Measurements from ENCODE around the gene UTF1.

The UTF1 gene

GRCh38 chr10:133196936-133197758, 32.9 kb upstream of the UTF1 start:
- no peak for DNase-seq

- DNase-seq: no peak
These were observed 32.2 kb upstream of the UTF1 start for GRCh38 chr10:133197786-133198185.

- DNase-seq: no peak
These were observed 31.8 kb upstream of the UTF1 start for GRCh38 chr10:133198206-133198605.

- no peak for DNase-seq
These were observed 31.2 kb upstream of the UTF1 start for GRCh38 chr10:133198621-133199487.

GRCh38 chr10:133199488-133199885, 30.5 kb upstream of the UTF1 start:
- no peak for DNase-seq

- no peak for DNase-seq
These were observed 29.9 kb upstream of the UTF1 start for GRCh38 chr10:133199992-133200611.

- DNase-seq: no peak
These were observed 29.4 kb upstream of the UTF1 start for GRCh38 chr10:133200621-133201031.

- no peak for DNase-seq
These were observed 28.7 kb upstream of the UTF1 start for GRCh38 chr10:133201151-133201947.

GRCh38 chr10:133201948-133202725, 27.9 kb upstream of the UTF1 start:
- DNase-seq: no peak

GRCh38 chr10:133202778-133203651, 27.0 kb upstream of the UTF1 start:
- DNase-seq: no peak

GRCh38 chr10:133203652-133204195, 26.3 kb upstream of the UTF1 start:
- no peak for DNase-seq

- DNase-seq: no peak
These were observed 25.6 kb upstream of the UTF1 start for GRCh38 chr10:133204226-133205015.

- no peak for DNase-seq
These were observed 24.9 kb upstream of the UTF1 start for GRCh38 chr10:133205146-133205545.

- DNase-seq: no peak
These were observed 23.5 kb upstream of the UTF1 start for GRCh38 chr10:133206356-133207040.

- DNase-seq: no peak
These were observed 22.9 kb upstream of the UTF1 start for GRCh38 chr10:133207041-133207600.

- no peak for DNase-seq
These were observed 22.4 kb upstream of the UTF1 start for GRCh38 chr10:133207627-133208026.

GRCh38 chr10:133208466-133208865, 21.6 kb upstream of the UTF1 start:
- DNase-seq: no peak

GRCh38 chr10:133209117-133209516, 20.9 kb upstream of the UTF1 start:
- DNase-seq: no peak

- no peak for DNase-seq
These were observed 20.4 kb upstream of the UTF1 start for GRCh38 chr10:133209641-133210040.

Measured in activated gamma-delta T cell (primary cell).